ENCODE measurements around the gene ABCC2. TPM values are rescaled to one million over a fixed set of nuclear protein-coding genes. Genes with fewer than 3 reads are reported as not detected.

ABCC2 gene
- total and polyA plus RNA-seq, 2 experiments from 2014 or later = 0.45 to 2.4 TPM

GRCh38 chr10:99758211-99758891 is 24.1 kb upstream of the ABCC2 start (continued):
- TF ChIP-seq POLR2AphosphoS5 (IDR thresholded peaks at IDR 0.05; ENCODE audit: low read depth) = no peak
- TF ChIP-seq ETS1 (IDR thresholded peaks at IDR 0.05) = no peak
- TF ChIP-seq NANOG (IDR thresholded peaks at IDR 0.05; ENCODE audit: borderline replicate concordance) = no peak
- no peak for TF ChIP-seq CTCF (conservative IDR thresholded peaks at IDR 0.05; ENCODE audit: low read depth in 2 of 2)
- no peak for TF ChIP-seq JUNB (IDR thresholded peaks at IDR 0.05; ENCODE audit: unreplicated experiment)
- no peak for TF ChIP-seq EZH2phosphoT487 (IDR thresholded peaks at IDR 0.05; ENCODE audit: unreplicated experiment)
- TF ChIP-seq EZH2 (IDR thresholded peaks at IDR 0.05; ENCODE audit: low read depth, unreplicated experiment) = no peak
- TF ChIP-seq ZNF114 (CRISPR knock-in tag; IDR thresholded peaks at IDR 0.05) = no peak
- no peak for TF ChIP-seq REST (IDR thresholded peaks at IDR 0.05; ENCODE audit: unreplicated experiment)
- no peak for TF ChIP-seq ZNF331 (CRISPR knock-in tag; IDR thresholded peaks at IDR 0.05; ENCODE audit: low read depth)
- TF ChIP-seq STAT1 (IDR thresholded peaks at IDR 0.05; ENCODE audit: unreplicated experiment) = no peak

- Mint-ChIP-seq H3K27me3 (ENCODE audit: insufficient read depth, low read depth, poor library complexity) (no peaks in the 10 kb centered on the region), H3K9me3 (no peaks in the 10 kb centered on the region), H3K27ac (no peak overlapping the region), H3K4me1 (no peaks in the 10 kb centered on the region), H3K36me3 (ENCODE audit: low read depth) (peaks cover 35% of the 10 kb centered on the region), H3K4me3 (no peak overlapping the region)
- no peaks in the 10 kb centered on the region; the same call in 1 of the 2 replicates for H4K20me1 ChIP-seq (replicated peaks; ENCODE audit: insufficient read depth)
- no peak overlapping the region for H3K27ac ChIP-seq (ENCODE audit: low read depth)
- no peaks in the 10 kb centered on the region for H3K27me3 ChIP-seq (ENCODE audit: insufficient read depth)
- H2AFZ ChIP-seq = no peak overlapping the region
- peaks cover 5% of the 10 kb centered on the region; the same call in 1 of the 2 replicates for H3K36me3 ChIP-seq (ENCODE audit: insufficient read depth)
- peaks cover 4% of the 10 kb centered on the region; the same call in 1 of the 2 replicates for H3K9me2 ChIP-seq (ENCODE audit: insufficient read depth)
- no peak overlapping the region for H3K4me2 ChIP-seq
- ATAC-seq (no peak), DNase-seq (ENCODE audit: low spot score) (no peak)
- H3K79me2 ChIP-seq (replicated peaks; ENCODE audit: insufficient read depth) = no peaks in the 10 kb centered on the region
- no peak for TF ChIP-seq JUNB (IDR thresholded peaks at IDR 0.05; ENCODE audit: unreplicated experiment)
- no peak for TF ChIP-seq POLR2AphosphoS5 (IDR thresholded peaks at IDR 0.05; ENCODE audit: low read depth)
- no peak for TF ChIP-seq CTCF (conservative IDR thresholded peaks at IDR 0.05; ENCODE audit: low read depth in 2 of 2)
- TF ChIP-seq ZNF331 (CRISPR knock-in tag; IDR thresholded peaks at IDR 0.05; ENCODE audit: low read depth) = no peak
- TF ChIP-seq STAT1 (IDR thresholded peaks at IDR 0.05; ENCODE audit: unreplicated experiment) = no peak
- no peaks in the 10 kb centered on the region for H3K4me1 ChIP-seq (ENCODE audit: insufficient read depth)
- H3F3A ChIP-seq (replicated peaks; ENCODE audit: low read depth) = no peaks in the 10 kb centered on the region
- no peak overlapping the region for H3K4me3 ChIP-seq
Observed at GRCh38 chr10:99760321-99760720, 22.1 kb upstream of the ABCC2 start.

All from GM23338 (cell line).